ENCODE data around the gene PRKAG2. TPM values are rescaled to one million over a fixed set of nuclear protein-coding genes. Genes with fewer than 3 reads are reported as not detected.

The PRKAG2 gene
- total RNA-seq, 1 experiment from 2014 or later: 73.9 TPM

DNA sequence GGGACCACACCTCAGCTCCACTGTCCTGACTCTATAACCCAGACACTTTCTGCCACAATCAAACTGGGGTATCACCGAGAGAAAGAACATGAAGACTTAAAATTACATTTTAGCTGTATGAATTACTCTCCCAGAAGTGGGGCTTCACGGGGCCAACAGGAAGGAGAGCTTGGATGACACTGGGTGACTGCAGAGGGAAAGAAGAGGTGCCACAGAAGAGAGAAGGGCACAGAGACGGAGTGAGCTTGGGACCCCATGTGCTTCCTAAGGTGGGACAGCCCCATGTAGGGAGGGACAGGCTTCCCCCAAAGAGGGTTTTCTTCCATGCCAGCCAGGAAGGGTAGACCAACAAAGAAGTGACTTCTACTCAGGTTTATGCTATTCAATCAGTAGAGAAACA is 195.2 kb downstream of the PRKAG2 start:
- intact Hi-C loops (cut with micrococcal nuclease): no loop called here
- ChIA-PET POLR2A (interaction anchor here (1.0 to 3.2 kb wide), 11 partner anchors 8 to 82 kb away, joined by 3 to 17 read pairs (median 8); no protein-coding TSS in a partner anchor), CTCF (interaction anchor here (0.8 to 1.1 kb wide), 4 partner anchors 15 to 43 kb away, joined by 3 to 5 read pairs (median 4); no protein-coding TSS in a partner anchor)
- TF ChIP-seq, protein P1, sequence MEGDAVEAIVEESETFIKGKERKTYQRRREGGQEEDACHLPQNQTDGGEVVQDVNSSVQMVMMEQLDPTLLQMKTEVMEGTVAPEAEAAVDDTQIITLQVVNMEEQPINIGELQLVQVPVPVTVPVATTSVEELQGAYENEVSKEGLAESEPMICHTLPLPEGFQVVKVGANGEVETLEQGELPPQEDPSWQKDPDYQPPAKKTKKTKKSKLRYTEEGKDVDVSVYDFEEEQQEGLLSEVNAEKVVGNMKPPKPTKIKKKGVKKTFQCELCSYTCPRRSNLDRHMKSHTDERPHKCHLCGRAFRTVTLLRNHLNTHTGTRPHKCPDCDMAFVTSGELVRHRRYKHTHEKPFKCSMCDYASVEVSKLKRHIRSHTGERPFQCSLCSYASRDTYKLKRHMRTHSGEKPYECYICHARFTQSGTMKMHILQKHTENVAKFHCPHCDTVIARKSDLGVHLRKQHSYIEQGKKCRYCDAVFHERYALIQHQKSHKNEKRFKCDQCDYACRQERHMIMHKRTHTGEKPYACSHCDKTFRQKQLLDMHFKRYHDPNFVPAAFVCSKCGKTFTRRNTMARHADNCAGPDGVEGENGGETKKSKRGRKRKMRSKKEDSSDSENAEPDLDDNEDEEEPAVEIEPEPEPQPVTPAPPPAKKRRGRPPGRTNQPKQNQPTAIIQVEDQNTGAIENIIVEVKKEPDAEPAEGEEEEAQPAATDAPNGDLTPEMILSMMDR (IDR thresholded peaks at IDR 0.05; ENCODE audit: unreplicated experiment): no peak
- H3K9me3 Mint-ChIP-seq (ENCODE audit: unreplicated experiment): no peaks in the 10 kb centered on the region
- H3K27ac Mint-ChIP-seq (ENCODE audit: low read depth, unreplicated experiment): peak overlapping the region; percentile 98
- peak overlapping the region; percentile 62 for H3K4me3 Mint-ChIP-seq (ENCODE audit: unreplicated experiment)
- H3K4me1 Mint-ChIP-seq (ENCODE audit: insufficient read depth, unreplicated experiment): peaks cover 43% of the 10 kb centered on the region
- no TSS peak for BruUV-seq (replicated peaks)
- no peaks in the 10 kb centered on the region for H3K36me3 Mint-ChIP-seq (ENCODE audit: insufficient read depth, unreplicated experiment)
- DNase-seq (ENCODE audit: unreplicated experiment): no peak
- no peaks in the 10 kb centered on the region for H3K27me3 Mint-ChIP-seq (ENCODE audit: insufficient read depth, unreplicated experiment)

DNA sequence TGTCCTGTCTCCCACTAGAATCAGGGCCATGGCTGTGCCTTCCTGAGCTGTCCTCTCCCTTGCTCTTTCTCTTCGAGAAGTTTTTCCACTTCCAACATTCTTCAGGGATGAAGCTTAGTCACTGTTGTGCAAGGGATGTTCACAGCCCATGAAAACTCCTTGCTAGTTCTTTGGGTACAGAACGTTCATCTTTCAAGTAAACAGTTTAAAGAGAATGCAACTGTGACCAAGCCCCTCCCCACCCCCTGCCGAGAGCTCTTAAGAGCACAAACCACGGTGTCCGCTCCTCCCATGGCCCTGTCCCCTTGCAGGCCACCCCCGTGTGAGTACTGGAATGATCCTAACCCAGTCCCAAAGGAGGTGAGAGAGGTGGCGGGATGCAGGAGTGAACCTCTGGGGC is 196.1 kb downstream of the PRKAG2 start:
- no TSS peak for BruUV-seq (replicated peaks)
- ChIA-PET CTCF (interaction anchor here (0.6 to 1.1 kb wide), 3 partner anchors 26 to 42 kb away, joined by 3 to 5 read pairs (median 4); no protein-coding TSS in a partner anchor), POLR2A (interaction anchor here (0.7 to 3.2 kb wide), 14 partner anchors 9 to 197 kb away, joined by 3 to 17 read pairs (median 5); no protein-coding TSS in a partner anchor)
- Mint-ChIP-seq H3K4me3 (ENCODE audit: unreplicated experiment) (peak overlapping the region; percentile 62), H3K27me3 (ENCODE audit: insufficient read depth, unreplicated experiment) (no peaks in the 10 kb centered on the region), H3K9me3 (ENCODE audit: unreplicated experiment) (no peaks in the 10 kb centered on the region), H3K36me3 (ENCODE audit: insufficient read depth, unreplicated experiment) (no peaks in the 10 kb centered on the region), H3K4me1 (ENCODE audit: insufficient read depth, unreplicated experiment) (peaks cover 40% of the 10 kb centered on the region), H3K27ac (ENCODE audit: low read depth, unreplicated experiment) (peak overlapping the region; percentile 98)
- TF ChIP-seq, protein P1 (IDR thresholded peaks at IDR 0.05; ENCODE audit: unreplicated experiment): no peak
- intact Hi-C loops (cut with micrococcal nuclease): no loop called here
- DNase-seq (ENCODE audit: unreplicated experiment): peak; percentile 86

DNA sequence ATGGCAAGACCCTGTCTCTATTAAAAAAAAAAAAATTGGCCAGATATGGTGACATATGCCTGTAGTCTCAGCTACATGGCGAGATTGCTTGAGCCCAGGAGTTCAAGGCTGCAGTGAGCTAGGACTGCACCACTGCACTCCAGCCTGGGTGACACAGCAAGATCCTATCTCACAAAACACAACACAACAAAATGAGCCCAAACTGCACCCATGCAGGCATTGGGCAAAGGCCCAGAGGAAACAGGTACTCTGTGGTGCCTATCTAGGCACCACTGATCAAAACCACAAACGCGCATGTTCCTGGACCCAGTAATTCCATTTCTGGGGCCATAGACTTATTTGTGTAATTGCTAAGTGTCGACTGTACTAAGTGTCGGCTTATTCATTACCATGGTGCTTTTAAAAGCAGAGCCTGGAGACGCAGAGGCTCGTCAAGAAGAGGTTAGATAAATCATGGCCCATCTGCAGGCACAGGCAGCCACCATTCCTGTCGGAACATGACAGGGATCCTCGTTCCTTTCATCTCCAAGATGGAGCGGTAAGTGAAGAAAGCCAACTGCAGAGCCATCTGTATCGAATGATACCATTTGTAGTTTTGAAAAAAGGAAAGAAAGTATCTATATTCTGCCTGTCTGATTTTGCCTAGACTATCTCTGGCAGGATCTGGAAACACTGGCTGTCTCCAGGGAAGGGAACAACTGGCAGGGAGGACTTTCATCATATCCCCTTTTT is 196.9 kb downstream of the PRKAG2 start:
- Mint-ChIP-seq H3K4me1 (ENCODE audit: insufficient read depth, unreplicated experiment) (peaks cover 45% of the 10 kb centered on the region), H3K27me3 (ENCODE audit: insufficient read depth, unreplicated experiment) (no peaks in the 10 kb centered on the region), H3K27ac (ENCODE audit: low read depth, unreplicated experiment) (peak overlapping the region; percentile 98), H3K36me3 (ENCODE audit: insufficient read depth, unreplicated experiment) (no peaks in the 10 kb centered on the region), H3K4me3 (ENCODE audit: unreplicated experiment) (no peak overlapping the region), H3K9me3 (ENCODE audit: unreplicated experiment) (no peaks in the 10 kb centered on the region)
- CTCF ChIA-PET: interaction anchor here (0.6 to 0.9 kb wide), 4 partner anchors 14 to 65 kb away, joined by 3 read pairs; no protein-coding TSS in a partner anchor
- intact Hi-C loops (cut with micrococcal nuclease): no loop called here
- TF ChIP-seq, protein P1 (IDR thresholded peaks at IDR 0.05; ENCODE audit: unreplicated experiment): no peak
- no peak for DNase-seq (ENCODE audit: unreplicated experiment)
- BruUV-seq (replicated peaks): TSS peak; percentile 75
- POLR2A ChIA-PET: interaction anchor here (0.9 to 3.2 kb wide), 10 partner anchors 8 to 196 kb away, joined by 3 to 17 read pairs (median 6); no protein-coding TSS in a partner anchor

DNA sequence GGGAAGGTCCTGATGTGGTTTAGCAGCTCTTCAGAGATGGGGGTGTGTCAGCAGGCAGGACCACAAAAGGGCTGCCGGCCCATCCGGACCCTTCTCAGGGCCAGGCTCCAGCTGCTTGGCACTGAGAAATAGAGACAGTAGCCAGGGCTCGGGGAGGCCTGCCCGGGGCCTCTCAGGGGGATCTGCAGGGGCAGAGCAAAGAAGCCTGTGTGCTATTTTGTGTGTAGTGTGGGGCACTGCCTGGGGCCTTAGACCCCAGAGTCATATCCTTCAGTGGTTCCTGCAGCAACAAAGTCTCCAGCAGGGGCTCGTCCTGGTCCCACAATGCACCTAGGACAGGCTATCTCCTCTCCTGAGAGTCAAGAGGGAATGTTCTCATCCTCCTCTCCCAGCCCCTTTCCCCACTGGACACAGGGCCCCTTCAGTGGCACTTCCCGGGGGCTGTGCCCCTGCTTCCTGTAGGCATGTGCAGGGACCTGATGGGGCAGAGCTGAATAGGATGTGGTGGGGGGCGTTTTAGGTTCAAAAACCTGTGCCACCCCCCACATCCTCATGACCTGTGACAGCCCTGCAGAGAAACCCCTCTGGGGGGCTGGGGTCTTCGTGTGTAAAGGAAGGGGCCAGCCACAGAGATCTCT is 197.7 kb downstream of the PRKAG2 start:
- TF ChIP-seq, protein P1 (IDR thresholded peaks at IDR 0.05; ENCODE audit: unreplicated experiment): no peak
- intact Hi-C loops (cut with micrococcal nuclease): no loop called here
- no peaks in the 10 kb centered on the region for H3K27me3 Mint-ChIP-seq (ENCODE audit: insufficient read depth, unreplicated experiment)
- no peak for DNase-seq (ENCODE audit: unreplicated experiment)
- no peak overlapping the region for H3K4me3 Mint-ChIP-seq (ENCODE audit: unreplicated experiment)
- peaks cover 45% of the 10 kb centered on the region for H3K4me1 Mint-ChIP-seq (ENCODE audit: insufficient read depth, unreplicated experiment)
- peak overlapping the region; percentile 98 for H3K27ac Mint-ChIP-seq (ENCODE audit: low read depth, unreplicated experiment)
- POLR2A ChIA-PET: no interaction called here
- no peaks in the 10 kb centered on the region for H3K36me3 Mint-ChIP-seq (ENCODE audit: insufficient read depth, unreplicated experiment)
- no TSS peak for BruUV-seq (replicated peaks)
- no peaks in the 10 kb centered on the region for H3K9me3 Mint-ChIP-seq (ENCODE audit: unreplicated experiment)
- CTCF ChIA-PET: interaction anchor here (0.6 to 0.9 kb wide), 4 partner anchors 13 to 78 kb away, joined by 3 read pairs; no protein-coding TSS in a partner anchor
